GM12873 (cell line): ENCODE results near the gene DLGAP1.

Experiments used
- TF ChIP-seq, protein P1 (sequence below): IDR thresholded peaks from 2 replicates; pipeline ENCODE4 v1.5.1; 2012; ENCODE audit warnings: low read depth, mild to moderate bottlenecking, moderate library complexity, low read length, control low read depth; ENCODE audit not compliant: insufficient read depth; ENCODE audit errors: missing control alignments

The DLGAP1 gene

GRCh38 chr18:4125224-4125623 is 329.9 kb downstream of the DLGAP1 start:
- TF ChIP-seq, protein P1, sequence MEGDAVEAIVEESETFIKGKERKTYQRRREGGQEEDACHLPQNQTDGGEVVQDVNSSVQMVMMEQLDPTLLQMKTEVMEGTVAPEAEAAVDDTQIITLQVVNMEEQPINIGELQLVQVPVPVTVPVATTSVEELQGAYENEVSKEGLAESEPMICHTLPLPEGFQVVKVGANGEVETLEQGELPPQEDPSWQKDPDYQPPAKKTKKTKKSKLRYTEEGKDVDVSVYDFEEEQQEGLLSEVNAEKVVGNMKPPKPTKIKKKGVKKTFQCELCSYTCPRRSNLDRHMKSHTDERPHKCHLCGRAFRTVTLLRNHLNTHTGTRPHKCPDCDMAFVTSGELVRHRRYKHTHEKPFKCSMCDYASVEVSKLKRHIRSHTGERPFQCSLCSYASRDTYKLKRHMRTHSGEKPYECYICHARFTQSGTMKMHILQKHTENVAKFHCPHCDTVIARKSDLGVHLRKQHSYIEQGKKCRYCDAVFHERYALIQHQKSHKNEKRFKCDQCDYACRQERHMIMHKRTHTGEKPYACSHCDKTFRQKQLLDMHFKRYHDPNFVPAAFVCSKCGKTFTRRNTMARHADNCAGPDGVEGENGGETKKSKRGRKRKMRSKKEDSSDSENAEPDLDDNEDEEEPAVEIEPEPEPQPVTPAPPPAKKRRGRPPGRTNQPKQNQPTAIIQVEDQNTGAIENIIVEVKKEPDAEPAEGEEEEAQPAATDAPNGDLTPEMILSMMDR, result no peak

DNA sequence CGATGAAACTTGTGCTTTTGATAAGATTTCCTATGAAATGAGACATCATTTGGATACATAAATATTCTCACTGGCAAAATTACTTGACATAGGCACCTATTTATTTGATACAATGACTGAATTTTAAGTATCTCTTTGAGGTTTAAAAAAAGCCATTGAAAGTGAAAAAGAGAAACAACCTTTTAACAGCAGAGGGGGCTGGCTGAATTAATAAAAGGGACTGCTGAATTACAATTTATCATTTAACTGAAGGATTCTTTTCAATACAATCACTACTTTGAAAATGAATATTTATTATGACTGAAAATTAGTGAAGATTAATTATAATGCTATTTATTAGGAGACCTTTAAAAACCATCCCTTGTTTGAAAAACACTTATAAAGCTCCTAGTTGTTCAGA is 335.3 kb downstream of the DLGAP1 start:
- TF ChIP-seq, protein P1, result no peak

DNA sequence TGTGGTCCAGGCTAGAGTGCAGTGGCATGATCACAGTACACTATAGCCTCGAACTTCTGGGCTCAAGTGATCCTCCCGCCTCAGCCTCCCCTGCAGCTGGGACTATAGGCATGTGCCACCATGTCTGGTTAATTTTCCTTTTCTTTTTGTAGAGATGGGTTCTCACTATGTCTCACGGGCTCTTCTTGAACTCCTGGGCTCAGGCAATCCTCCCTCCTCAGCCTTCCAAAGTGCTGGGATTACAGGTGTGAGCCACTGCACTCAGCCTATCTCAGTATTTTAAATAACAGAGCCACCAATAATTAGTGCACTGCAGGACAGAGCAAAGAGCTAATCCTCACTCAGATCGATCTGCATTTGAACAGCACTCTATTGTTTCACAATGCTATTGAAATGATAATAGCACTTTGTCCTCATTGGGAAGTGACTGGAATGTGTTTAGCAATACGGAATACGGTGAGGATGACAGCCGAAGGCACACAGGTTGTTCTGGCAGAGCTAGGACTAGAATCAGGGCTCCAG is 335.9 kb downstream of the DLGAP1 start:
- TF ChIP-seq, protein P1, result no peak

- TF ChIP-seq, protein P1, result no peak
These were observed 347.1 kb downstream of the DLGAP1 start for GRCh38 chr18:4108016-4108415.

DNA sequence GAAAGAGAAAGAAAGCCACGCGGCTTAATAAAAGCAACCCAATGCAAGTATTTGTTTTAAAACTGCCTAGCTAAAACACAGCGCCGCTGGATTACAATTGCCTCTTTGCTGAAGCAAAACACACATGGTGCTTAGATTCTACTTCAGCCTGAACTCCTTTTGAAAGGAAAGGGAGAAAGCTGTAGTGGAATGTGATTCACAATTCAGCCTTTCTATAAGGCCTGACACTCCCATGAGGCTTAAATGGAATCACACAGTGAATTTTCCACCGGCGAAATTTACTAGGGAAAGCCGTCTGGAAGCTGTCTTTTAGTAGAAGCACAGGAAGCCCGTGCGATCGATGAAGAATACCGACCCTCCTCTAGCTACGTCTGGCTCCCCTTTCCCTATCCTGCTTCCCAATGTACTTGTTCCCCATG is 348.0 kb downstream of the DLGAP1 start:
- TF ChIP-seq, protein P1, result no peak

DNA sequence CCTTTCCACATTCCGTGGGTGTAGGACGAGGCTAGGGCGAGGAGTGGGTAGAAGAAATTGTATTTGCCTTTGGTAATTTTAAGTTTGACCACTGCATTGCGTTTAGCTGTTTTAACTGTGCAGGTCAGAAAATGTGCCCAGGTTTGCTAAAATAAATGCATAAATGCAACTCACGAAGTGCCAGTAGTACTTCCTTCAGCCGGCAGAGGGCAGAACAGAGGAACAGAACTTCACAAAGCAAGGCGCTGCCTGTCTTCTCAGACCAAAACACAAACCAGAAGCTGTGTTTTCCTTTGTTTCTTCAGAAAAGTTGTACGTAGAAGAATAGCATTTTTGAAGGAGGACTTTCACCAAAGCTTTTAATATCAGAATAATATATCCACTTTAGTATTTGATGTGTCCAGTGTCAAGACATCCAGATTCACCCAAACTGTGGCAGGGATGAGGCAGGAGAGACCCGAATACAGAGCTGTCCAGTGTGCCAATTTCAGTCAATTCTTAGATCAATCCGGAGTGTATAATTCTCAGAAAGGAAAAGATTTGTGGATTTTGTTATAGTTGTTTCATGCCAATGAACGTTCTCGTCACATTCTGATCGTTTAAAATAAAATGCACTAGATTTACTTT is 348.6 kb downstream of the DLGAP1 start:
- TF ChIP-seq, protein P1, result peak; percentile 87

DNA sequence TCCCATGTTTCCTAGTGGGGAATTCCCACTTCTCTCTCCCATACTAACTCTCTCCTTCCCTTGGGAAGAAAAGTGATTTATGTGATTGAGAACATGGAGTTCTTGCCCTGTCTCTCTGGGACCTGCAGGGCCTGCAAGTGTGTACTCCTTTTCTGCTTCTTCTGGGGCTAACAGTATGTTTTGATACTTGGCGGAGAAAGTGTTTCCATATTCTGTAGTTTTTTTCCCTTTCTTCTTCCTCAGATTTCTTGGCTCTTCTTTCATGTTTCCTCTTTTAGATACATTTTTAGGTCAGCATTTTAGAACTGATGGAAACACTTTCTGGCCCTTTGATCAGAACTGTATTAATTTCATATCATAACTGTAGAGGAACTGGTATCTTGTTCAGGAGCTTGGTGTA is 352.2 kb downstream of the DLGAP1 start:
- TF ChIP-seq, protein P1, result no peak
